GM12878 (cell line): ENCODE data around the gene PTPRM. TPM values are rescaled to one million over a fixed set of nuclear protein-coding genes. Genes with fewer than 3 reads are reported as not detected.

ENCODE experiments used
- ATAC-seq: fragments of 200-7000 bp; cut with Tn5 transposase; 3 replicates; pipeline ENCODE4 v1.9.1; 2020; ENCODE audit warnings: mild to moderate bottlenecking, moderate library complexity
- BruUV-seq: library from RNA; stranded (reverse); fragments of 400-500 nt; replicated peaks from 2 replicates; lab custom pipeline; 2021; lab: Mats Ljungman, UMichigan
- CTCF ChIA-PET: fragments of 300-600 bp; sonication (Branson Sonifier 250); formaldehyde crosslinking; extraction: SDS; loops from one replicate; lab custom pipeline; 2021; ENCODE audit warnings: inconsistent platforms; lab: Yijun Ruan, JAX
- POLR2A ChIA-PET: fragments of 350-600 bp; formaldehyde crosslinking; extraction: SDS; loops from one replicate; lab custom pipeline; 2021; ENCODE audit warnings: inconsistent platforms; lab: Charles Lee
- RAD21 ChIA-PET: fragments of 300-600 bp; sonication (Branson Sonifier 250); formaldehyde crosslinking; loops from one replicate; lab custom pipeline; 2023; ENCODE audit warnings: antibody characterized with exemption; ENCODE audit not compliant: unreplicated experiment; lab: Charles Lee
- SMC1A ChIA-PET: fragments of 300-600 bp; sonication (Branson Sonifier 250); formaldehyde crosslinking; loops from one replicate; lab custom pipeline; 2023; ENCODE audit not compliant: unreplicated experiment, uncharacterized antibody; lab: Charles Lee
- DNase-seq: peaks from one replicate; pipeline ENCODE4 v3.0.0-alpha.2; 2011; ENCODE audit warnings: low read depth, low spot score
- FAIRE-seq: peaks from 3 replicates; lab custom pipeline; 2011; peaks lifted over from hg19 to GRCh38; lab: Jason Lieb, UNC
- H2AFZ ChIP-seq: 2 replicates; pipeline ENCODE4 v1.6.0; 2011; ENCODE audit warnings: low read depth, low read length, control low read depth; ENCODE audit not compliant: control insufficient read depth
- H3K27ac ChIP-seq: 2 replicates; pipeline ENCODE4 v1.5.1; 2011; ENCODE audit warnings: control low read depth; ENCODE audit not compliant: control insufficient read depth, insufficient read depth
- H3K27me3 ChIP-seq, 2 experiments: replicated peaks in 1 of 2; 2 replicates each; pipeline versions ENCODE4 v1.6.0 to v1.6.1; 2011; ENCODE audit warnings: low read length in 1 of 2; ENCODE audit not compliant: control insufficient read depth in 2 of 2, insufficient read depth in 2 of 2
- H3K36me3 ChIP-seq, 2 experiments: 2 replicates each; pipeline ENCODE4 v1.5.1; 2011; ENCODE audit warnings: low read length in 1 of 2; ENCODE audit not compliant: control insufficient read depth in 2 of 2, insufficient read depth in 2 of 2
- H3K4me1 ChIP-seq: 2 replicates; pipeline ENCODE4 v1.6.1; 2011; ENCODE audit warnings: mild to moderate bottlenecking, low read length, moderate library complexity, mixed read lengths; ENCODE audit not compliant: control insufficient read depth, insufficient read depth
- H3K4me2 ChIP-seq: 2 replicates; pipeline ENCODE4 v1.6.0; 2011; ENCODE audit warnings: control low read depth; ENCODE audit not compliant: control insufficient read depth, insufficient read depth
- H3K4me3 ChIP-seq: fragments of 200-600 bp; sonication (generic); 2 replicates; pipeline ENCODE4 v1.5.1; 2016
- H3K79me2 ChIP-seq: 2 replicates; pipeline ENCODE4 v1.6.0; 2011; ENCODE audit warnings: low read length; ENCODE audit not compliant: control insufficient read depth, insufficient read depth
- H3K9ac ChIP-seq: 2 replicates; pipeline ENCODE4 v1.8.0; 2011; ENCODE audit warnings: low read length, control low read depth, mixed read lengths; ENCODE audit not compliant: control insufficient read depth, insufficient read depth
- H3K9me3 ChIP-seq: replicated peaks from 3 replicates; pipeline ENCODE4 v1.5.1; 2011; ENCODE audit warnings: mild to moderate bottlenecking, low read length; ENCODE audit not compliant: control insufficient read depth, insufficient read depth
- H4K20me1 ChIP-seq: 2 replicates; pipeline ENCODE4 v1.6.0; 2011; ENCODE audit not compliant: control insufficient read depth, insufficient read depth
- BRCA1 ChIP-seq: IDR thresholded peaks from 2 replicates; pipeline ENCODE4 v1.6.1; 2011; ENCODE audit warnings: low read depth, low read length, improper control_type of control experiment
- CHD2 ChIP-seq: IDR thresholded peaks from 2 replicates; pipeline ENCODE4 v1.6.1; 2011; ENCODE audit warnings: low read depth, low read length, improper control_type of control experiment, borderline replicate concordance
- CHD4 ChIP-seq: fragments of 200-600 bp; sonication (generic); IDR thresholded peaks from 2 replicates; pipeline ENCODE4 v1.6.1; 2016; ENCODE audit warnings: mild to moderate bottlenecking
- CREM ChIP-seq: IDR thresholded peaks from 2 replicates; pipeline ENCODE4 v1.6.1; 2014; ENCODE audit warnings: antibody characterized with exemption, low read depth
- ETV6 ChIP-seq, 2 experiments: fragments of 450-650 bp in 1 of 2; IDR thresholded peaks in 1 of 2; conservative IDR thresholded peaks in 1 of 2; 2 replicates each; pipeline ENCODE4 v1.6.1; 2014; ENCODE audit warnings: antibody characterized with exemption in 1 of 2, borderline replicate concordance in 1 of 2, low read depth in 1 of 2, mild to moderate bottlenecking in 1 of 2, moderate library complexity in 1 of 2
- MTA2 ChIP-seq: fragments of 450-650 bp; IDR thresholded peaks from 2 replicates; pipeline ENCODE4 v1.6.1; 2016; ENCODE audit warnings: low read depth, mild to moderate bottlenecking, moderate library complexity
- RAD51 ChIP-seq: fragments of 450-650 bp; IDR thresholded peaks from 2 replicates; pipeline ENCODE4 v1.6.1; 2016; ENCODE audit warnings: moderate library complexity, mild to moderate bottlenecking, inconsistent platforms
- RCOR1 ChIP-seq: conservative IDR thresholded peaks from 2 replicates; pipeline ENCODE4 v1.6.1; 2012; ENCODE audit warnings: low read depth, low read length, improper control_type of control experiment
- SIN3A ChIP-seq: IDR thresholded peaks from 2 replicates; pipeline ENCODE4 v1.6.1; 2012; ENCODE audit warnings: low read depth, low read length, improper control_type of control experiment
- SREBF2 ChIP-seq: IDR thresholded peaks from 2 replicates; pipeline ENCODE4 v1.6.1; 2012; ENCODE audit warnings: mild to moderate bottlenecking, low read length
- SUPT20H ChIP-seq: IDR thresholded peaks from 2 replicates; pipeline ENCODE4 v1.6.1; 2011; ENCODE audit warnings: low read depth, mild to moderate bottlenecking, low read length, moderate library complexity, borderline replicate concordance; ENCODE audit not compliant: control insufficient read depth
- TCF12 ChIP-seq: IDR thresholded peaks from 2 replicates; pipeline ENCODE4 v1.6.1; 2011; ENCODE audit warnings: low read depth, mild to moderate bottlenecking, low read length
- WGBS: methylation state at CpG from one replicate; pipeline ENCODE4 v1.1.6; 2016; ENCODE audit warnings: low lambda C conversion rate; ENCODE audit not compliant: insufficient replicate concordance, insufficient coverage; ENCODE audit errors: missing lambda C conversion rate; 5-methylcytosine and 5-hydroxymethylcytosine counted together
- in situ Hi-C: fragments of 300-500 bp; cut with MboI; formaldehyde crosslinking; loops from 9 replicates; pipeline ENCODE4 v1.14.3; 2018; ENCODE audit warnings: mixed read lengths
- intact Hi-C: fragments of 100-400 bp; cut with micrococcal nuclease; formaldehyde crosslinking; loops from one replicate; pipeline ENCODE4 v1.14.2; 2022; ENCODE audit not compliant: unreplicated experiment
- polyA plus RNA-seq, 11 experiments: library from polyadenylated mRNA; depleted of rRNA in 4 of 11; unstranded in 6 of 11; stranded (reverse) in 5 of 11; fragments of >200 nt; fragmentation: Nextera tagmentation in 4 of 11; fragmentation: Illumina TruSeq in 1 of 11; extraction: Ambion mirVana in 4 of 11; extraction: Trizol in 1 of 11; gene quantifications; 1 replicate in 1 of 11; 2 replicates in 10 of 11; pipeline versions ENCODE4 v1.2.1 to v1.2.3, GENCODE V29; 2011 to 2016; ENCODE audit warnings: inconsistent platforms in 2 of 11, missing spikeins in 2 of 11, low read depth in 1 of 11
- total RNA-seq, 4 experiments: library from RNA; depleted of rRNA in 3 of 4; stranded (reverse); fragments of >200 nt in 3 of 4; fragmentation: Illumina TruSeq in 1 of 4; extraction: Trizol in 1 of 4; gene quantifications; 2 replicates each; pipeline versions ENCODE4 v1.2.1 to v1.2.3, GENCODE V29; 2013 to 2021
- TF ChIP-seq, protein P1 (sequence below): IDR thresholded peaks from 2 replicates; pipeline ENCODE4 v1.6.1; 2011; ENCODE audit warnings: borderline replicate concordance, low read depth, mild to moderate bottlenecking, moderate library complexity, mixed read lengths, low read length; ENCODE audit not compliant: insufficient read depth; ENCODE audit errors: extremely low read length

PTPRM gene
- total and polyA plus RNA-seq, 10 of the 15 experiments (the other 5 are each of a cell fraction or from before 2014, with no cell fraction given), result 0.07 to 22.6 (median 0.60) TPM

DNA sequence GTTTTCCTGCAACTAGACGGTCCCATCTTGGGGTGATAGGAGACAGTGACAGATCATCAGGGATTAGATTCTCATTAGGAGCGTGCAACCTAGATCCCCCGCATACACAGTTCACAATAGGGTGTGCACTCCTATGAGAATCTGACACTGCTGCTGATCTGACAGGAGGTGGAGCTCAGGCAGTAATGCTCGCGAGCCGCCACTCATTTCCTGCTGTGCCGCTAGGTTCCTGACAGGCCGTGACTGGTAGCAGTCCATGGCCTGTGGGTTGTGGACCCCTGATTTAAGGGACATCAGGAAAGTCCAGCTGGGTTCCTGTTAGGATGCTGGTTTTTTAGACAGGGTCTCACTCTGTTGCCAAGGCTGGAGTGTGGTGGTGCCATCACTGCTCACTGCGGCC, 48.7 kb downstream of the PTPRM start:
- ChIA-PET SMC1A (no interaction called here), CTCF (no interaction called here), POLR2A (no interaction called here), RAD21 (no interaction called here)
- Histone ChIP-seq H3K4me3 (no peak overlapping the region), H3K27ac (no peak overlapping the region), H4K20me1 (no peaks in the 10 kb centered on the region), H3K27me3 (no peaks in the 10 kb centered on the region), H3K4me1 (no peaks in the 10 kb centered on the region), H3K9ac (no peak overlapping the region), H2AFZ (no peak overlapping the region), H3K79me2 (no peaks in the 10 kb centered on the region), H3K4me2 (no peak overlapping the region), H3K9me3 (no peaks in the 10 kb centered on the region), H3K36me3 (no peaks in the 10 kb centered on the region)
- FAIRE-seq, result no peak
- ATAC-seq, result no peak
- in situ Hi-C loops (no loop called here), intact Hi-C loops (no loop called here)
- TF ChIP-seq MTA2 (no peak), TCF12 (no peak), CREM (no peak), BRCA1 (no peak), CHD2 (no peak), SREBF2 (no peak), CHD4 (no peak), RCOR1 (no peak), ETV6 (conservative IDR thresholded peaks at IDR 0.05 in 1 of 2, IDR thresholded peaks at IDR 0.05 in 1 of 2; ENCODE audit: borderline replicate concordance in 1 of 2, low read depth in 1 of 2) (no peak), SUPT20H (no peak), RAD51 (no peak), SIN3A (no peak)
- TF ChIP-seq, protein P1, sequence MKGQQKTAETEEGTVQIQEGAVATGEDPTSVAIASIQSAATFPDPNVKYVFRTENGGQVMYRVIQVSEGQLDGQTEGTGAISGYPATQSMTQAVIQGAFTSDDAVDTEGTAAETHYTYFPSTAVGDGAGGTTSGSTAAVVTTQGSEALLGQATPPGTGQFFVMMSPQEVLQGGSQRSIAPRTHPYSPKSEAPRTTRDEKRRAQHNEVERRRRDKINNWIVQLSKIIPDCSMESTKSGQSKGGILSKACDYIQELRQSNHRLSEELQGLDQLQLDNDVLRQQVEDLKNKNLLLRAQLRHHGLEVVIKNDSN, result no peak
- BruUV-seq, result no TSS peak
- WGBS, result 47% methylated on average over 9 of the region's 9 CpGs
- no peak for DNase-seq
